NCI-H2171 treated with DMSO at 0.1 percent for 48 hours (cell line): ENCODE measurements around the gene CERK.

Experiments
- DNase-seq: peaks from one replicate; lab custom pipeline; 2025; lab: John Stamatoyannopoulos, UW

CERK gene

GRCh38 chr22:46678003-46678657, 59.9 kb downstream of the CERK start:
- DNase-seq = no peak

DNA sequence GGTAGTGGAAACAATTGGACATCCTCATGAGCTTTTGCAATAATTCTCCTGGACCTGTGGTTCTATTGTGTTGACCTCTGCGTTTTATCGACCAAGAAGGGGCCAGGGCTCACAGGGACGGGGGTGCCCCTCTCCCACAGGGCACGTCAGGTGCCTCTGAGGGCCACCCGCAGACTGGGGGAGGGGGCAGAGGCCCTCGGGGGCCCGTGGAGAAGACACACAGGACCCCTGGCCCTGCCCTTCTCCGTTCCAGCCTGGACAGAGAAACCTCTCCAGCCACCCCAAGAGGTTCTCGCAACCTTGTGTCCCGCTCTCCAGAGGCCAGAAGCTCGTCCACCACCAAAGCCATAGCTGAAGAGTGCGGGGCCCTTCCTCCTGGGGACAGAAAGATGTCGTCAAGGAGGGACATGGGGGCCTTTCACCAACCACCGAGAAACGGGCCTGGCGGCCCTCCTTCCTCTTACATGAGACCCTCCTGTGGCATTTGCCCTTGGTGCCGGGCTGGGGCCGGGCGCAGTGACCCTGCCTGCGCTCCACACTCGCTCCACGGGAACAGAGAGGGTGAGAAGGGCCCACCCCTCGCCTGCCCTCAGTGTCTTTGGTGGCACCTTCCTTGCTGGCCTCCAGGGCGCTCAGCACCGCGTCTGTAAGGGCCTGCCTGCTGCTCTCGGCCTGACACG, 60.6 kb downstream of the CERK start:
- DNase-seq = no peak

GRCh38 chr22:46676881-46677280, 61.2 kb downstream of the CERK start:
- no peak for DNase-seq

GRCh38 chr22:46676479-46676878, 61.6 kb downstream of the CERK start:
- no peak for DNase-seq

- no peak for DNase-seq
Measured at GRCh38 chr22:46675938-46676337, 62.1 kb downstream of the CERK start.

DNA sequence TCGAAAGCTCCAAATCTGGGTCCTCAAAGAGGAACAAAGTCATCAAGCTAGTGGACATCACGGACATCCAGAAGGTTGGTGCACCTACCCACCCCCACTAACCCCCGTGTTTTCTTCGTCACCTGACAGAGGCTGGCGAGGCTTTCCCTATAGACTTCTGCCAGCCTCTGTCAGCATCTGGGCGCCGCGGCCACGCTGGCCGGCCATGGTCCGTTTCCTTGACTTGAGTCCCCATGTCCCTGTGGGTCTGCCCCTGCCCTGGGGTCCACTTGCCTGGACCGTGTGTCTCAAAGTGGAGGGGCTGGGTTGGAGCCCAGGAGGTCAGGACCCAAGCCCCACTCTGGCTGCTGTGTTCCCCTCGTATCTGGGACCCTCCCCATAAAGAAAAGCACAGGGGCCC, 62.6 kb downstream of the CERK start:
- DNase-seq = no peak

DNA sequence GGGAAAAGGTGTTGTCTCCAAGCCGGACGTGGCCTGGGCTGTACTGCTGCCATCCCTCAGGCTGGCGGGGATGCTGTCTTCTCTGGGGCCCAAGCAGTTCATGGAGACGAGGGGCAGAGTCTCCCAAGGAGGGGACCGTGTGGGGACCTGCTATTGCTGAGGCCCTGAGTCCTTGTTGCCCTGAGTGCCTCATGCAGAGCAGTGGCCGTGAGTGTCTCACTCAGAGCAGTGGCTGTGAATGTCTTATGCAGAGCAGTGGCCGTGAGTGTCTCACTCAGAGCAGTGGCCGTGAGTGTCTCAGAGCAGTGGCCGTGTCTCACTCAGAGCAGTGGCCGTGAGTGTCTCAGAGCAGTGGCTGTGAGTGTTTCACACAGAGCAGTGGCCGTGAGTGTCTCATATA, 63.1 kb downstream of the CERK start:
- DNase-seq = no peak

DNA sequence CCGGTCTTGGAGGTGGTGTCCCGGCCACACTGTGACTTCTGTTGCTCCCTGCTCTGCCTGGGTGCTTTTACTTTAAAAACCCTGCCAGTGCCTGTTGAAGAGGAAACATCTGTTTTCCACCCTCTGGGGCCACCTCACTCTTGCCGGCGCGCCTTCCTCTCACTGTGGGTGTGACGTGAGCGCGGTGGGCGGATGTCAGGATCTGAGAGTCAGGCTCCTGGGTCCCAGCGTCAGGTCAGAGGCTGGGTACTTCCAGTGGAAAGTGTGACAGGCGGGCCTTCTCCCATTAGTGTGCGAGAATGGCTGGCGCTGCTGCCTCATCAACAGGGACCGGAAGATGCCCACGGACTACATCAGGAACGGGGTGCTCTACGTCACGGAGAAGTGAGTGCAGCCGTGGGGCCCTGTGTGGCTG, 63.7 kb downstream of the CERK start:
- DNase-seq = no peak

- DNase-seq = no peak
Measured at GRCh38 chr22:46673662-46674236, 64.3 kb downstream of the CERK start.

- DNase-seq = no peak
Measured at GRCh38 chr22:46673205-46673604, 64.8 kb downstream of the CERK start.

DNA sequence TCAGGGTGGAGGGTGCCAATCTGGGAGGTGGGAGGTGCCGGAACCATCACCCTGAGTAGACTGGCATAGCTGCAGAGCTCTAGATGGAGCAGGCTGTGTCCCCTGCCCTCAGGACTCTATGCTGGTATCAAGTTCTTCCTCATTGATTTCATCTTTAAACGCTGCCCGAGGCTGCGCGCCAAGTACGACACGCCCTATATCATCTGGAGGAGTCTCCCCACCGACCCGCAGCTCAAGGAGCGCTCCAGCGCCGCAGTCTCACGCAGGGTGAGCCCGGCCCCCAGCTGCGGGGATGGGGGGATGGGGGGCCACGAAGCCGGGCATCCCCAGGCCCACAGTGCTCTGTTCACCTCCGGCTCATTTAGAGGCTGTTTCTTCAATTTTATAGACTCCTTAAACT, 65.3 kb downstream of the CERK start:
- DNase-seq = peak; percentile 81

- DNase-seq = peak; percentile 52
Measured at GRCh38 chr22:46671824-46672432, 66.1 kb downstream of the CERK start.

- DNase-seq = no peak
Measured at GRCh38 chr22:46669201-46669600, 68.9 kb downstream of the CERK start.

DNA sequence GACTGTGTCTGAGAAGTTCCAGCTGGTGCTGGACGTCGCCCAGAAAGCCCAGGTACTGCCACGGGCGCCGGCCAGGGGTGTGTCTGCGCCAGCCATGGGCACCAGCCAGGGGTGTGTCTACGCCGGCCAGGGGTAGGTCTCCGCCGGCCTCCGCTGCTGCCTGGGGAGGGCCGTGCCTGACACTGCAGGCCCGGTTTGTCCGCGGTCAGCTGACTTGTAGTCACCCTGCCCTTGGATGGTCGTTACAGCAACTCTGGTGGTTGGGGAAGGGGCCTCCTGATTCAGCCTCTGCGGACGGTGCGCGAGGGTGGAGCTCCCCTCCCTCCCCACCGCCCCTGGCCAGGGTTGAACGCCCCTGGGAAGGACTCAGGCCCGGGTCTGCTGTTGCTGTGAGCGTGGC, 69.9 kb downstream of the CERK start:
- no peak for DNase-seq

GRCh38 chr22:46667245-46667623, 70.8 kb downstream of the CERK start:
- DNase-seq = no peak

- DNase-seq = no peak
Measured at GRCh38 chr22:46666577-46667244, 71.3 kb downstream of the CERK start.

DNA sequence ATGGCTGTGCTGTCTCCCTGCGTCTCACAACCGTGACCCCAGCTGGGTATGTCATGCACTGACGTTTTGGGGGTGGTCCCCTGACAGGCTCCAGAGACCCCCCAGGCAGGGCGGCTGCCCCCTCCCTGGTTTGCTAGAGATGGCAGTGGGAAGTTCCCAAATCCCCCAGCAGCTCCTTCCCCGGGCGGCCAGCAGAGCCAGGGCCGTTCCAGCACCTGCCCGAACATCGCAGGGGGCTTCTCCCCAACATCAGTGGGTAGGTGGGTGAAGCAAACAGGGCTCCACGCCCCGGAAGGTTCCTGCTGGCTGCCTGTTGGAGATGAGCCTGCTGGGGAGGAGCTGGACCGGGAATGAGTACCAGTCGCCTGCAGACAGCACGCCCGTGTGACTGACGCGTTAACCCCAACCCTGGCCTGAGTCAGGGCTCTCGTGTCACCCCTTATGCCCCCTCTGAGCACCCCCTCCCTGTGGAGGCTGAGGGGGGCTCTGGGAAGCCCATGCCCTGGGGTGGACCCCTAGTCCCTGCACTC, 72.2 kb downstream of the CERK start:
- DNase-seq = no peak

GRCh38 chr22:46665151-46665695, 72.8 kb downstream of the CERK start:
- DNase-seq = no peak

DNA sequence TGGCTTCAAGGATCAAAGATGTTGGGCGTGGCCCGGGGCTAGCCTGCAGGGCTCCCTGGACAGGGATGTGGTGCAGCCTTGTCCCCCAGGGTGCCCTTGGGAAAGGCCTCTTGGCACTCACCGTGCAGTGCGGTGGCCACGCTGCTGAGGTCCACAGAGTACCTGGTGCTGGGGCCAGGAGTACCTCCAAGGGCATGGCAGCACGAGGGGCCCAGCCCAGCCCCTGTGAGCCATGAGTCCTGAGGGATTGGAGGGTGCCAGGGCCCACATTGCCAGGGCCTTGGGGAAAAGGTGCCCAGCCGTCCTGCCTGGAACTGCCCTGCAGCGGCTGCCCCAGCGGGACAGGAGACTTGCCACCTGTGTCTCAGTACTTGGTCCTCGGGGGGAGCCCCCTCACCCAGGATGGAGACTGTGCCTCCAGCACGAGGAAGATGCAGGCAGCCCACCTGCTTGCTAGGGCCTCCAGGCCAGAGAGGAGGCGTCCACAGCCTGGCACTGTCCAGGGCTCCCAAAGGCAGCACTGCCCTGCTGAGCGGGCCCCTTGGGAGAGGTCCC, 73.7 kb downstream of the CERK start:
- DNase-seq = no peak

DNA sequence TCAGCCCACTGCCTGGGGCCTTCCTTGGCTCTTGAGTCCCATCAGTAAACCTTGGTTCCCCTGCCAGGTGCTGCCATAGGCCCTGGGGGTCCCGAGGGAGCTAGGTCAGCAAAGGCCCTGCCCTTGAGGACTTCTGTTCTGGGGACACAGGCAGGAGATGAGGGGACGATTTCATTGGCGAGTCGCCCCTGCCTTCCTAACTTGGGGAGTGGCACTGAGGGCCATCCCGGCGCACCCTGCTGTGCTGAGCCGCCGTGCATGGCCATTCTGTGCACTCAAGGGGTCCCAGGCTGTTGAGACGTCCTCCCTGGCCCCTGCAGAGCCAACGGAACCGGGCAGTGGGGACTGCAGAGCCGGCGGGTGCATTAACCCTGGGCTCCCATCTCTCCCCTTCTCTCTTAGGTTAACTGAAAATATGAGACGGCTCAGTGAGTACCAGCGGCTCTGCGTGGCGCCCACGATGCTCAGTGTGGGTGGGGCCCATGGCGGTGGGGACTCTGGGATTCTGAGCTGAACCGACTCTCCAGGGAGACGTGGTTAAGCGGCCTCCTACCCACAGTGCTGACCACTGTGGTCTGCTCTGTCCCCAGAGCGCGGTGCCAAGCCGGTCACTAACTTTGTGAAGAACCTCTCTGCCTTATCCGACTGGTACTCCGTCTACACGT, 74.5 kb downstream of the CERK start:
- DNase-seq = no peak

DNA sequence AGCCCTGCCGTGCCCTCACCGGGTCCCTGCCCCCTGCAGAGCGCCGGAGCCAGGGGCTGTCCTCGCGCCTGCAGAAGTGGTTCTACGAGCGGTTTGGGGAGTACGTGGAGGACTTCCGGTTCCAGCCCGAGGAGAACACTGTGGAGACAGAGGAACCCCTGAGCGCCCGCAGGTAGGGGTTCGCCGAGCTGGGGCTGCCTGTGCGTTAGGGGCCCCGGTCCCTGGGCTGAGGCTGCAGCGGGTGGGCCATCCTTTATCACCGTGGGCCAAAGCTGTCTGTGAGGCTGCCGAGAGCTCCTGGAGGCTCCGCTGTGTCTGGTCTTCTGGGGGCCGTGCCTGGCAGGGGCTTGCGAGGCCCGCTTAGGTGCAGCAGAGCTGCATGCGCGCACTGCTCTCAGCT, 75.1 kb downstream of the CERK start:
- no peak for DNase-seq
